Inferior parietal cortex (tissue), 1 donor: Measurements from ENCODE around the gene CHRNB4.
A peak's percentile ranks its signal among the peaks of the same experiment; 100 is the strongest.

Experiments used
- DNase-seq: peaks from one replicate; pipeline ENCODE4 v3.0.0-alpha.2; 2016; ENCODE audit errors: extremely low spot score

The CHRNB4 gene

GRCh38 chr15:78668987-78669386 is 28.0 kb upstream of the CHRNB4 start:
- no peak for DNase-seq

- DNase-seq: no peak
Observed at GRCh38 chr15:78667578-78668236, 26.7 kb upstream of the CHRNB4 start.

- DNase-seq: no peak
Observed at GRCh38 chr15:78666010-78666409, 25.0 kb upstream of the CHRNB4 start.

- DNase-seq: no peak
Observed at GRCh38 chr15:78663703-78664102, 22.7 kb upstream of the CHRNB4 start.

- DNase-seq: no peak
Observed at GRCh38 chr15:78662028-78662427, 21.0 kb upstream of the CHRNB4 start.

- no peak for DNase-seq
Observed at GRCh38 chr15:78661001-78661400, 20.0 kb upstream of the CHRNB4 start.

GRCh38 chr15:78660584-78660983 is 19.6 kb upstream of the CHRNB4 start:
- no peak for DNase-seq

- DNase-seq: no peak
Observed at GRCh38 chr15:78658823-78659222, 17.8 kb upstream of the CHRNB4 start.

- no peak for DNase-seq
Observed at GRCh38 chr15:78654272-78654671, 13.3 kb upstream of the CHRNB4 start.

- no peak for DNase-seq
Observed at GRCh38 chr15:78651930-78652615, 11.1 kb upstream of the CHRNB4 start.

GRCh38 chr15:78651007-78651406 is 10.0 kb upstream of the CHRNB4 start:
- no peak for DNase-seq

- DNase-seq: no peak
Observed at GRCh38 chr15:78650022-78650421, 9.0 kb upstream of the CHRNB4 start.

GRCh38 chr15:78645009-78645408 is 4.0 kb upstream of the CHRNB4 start:
- no peak for DNase-seq

GRCh38 chr15:78642331-78642730 is 1.3 kb upstream of the CHRNB4 start:
- DNase-seq: no peak

GRCh38 chr15:78641749-78642275 is 802 bp upstream of the CHRNB4 start:
- no peak for DNase-seq

- DNase-seq: no peak
Observed at GRCh38 chr15:78640527-78641101, 396 bp downstream of the CHRNB4 start.

GRCh38 chr15:78638658-78639314 is 2.2 kb downstream of the CHRNB4 start:
- peak; percentile 45 for DNase-seq

- DNase-seq: no peak
Observed at GRCh38 chr15:78637776-78638435, 3.1 kb downstream of the CHRNB4 start.

- DNase-seq: no peak
Observed at GRCh38 chr15:78636378-78636859, 4.6 kb downstream of the CHRNB4 start.

GRCh38 chr15:78635346-78635745 is 5.7 kb downstream of the CHRNB4 start:
- DNase-seq: no peak

GRCh38 chr15:78634210-78635145 is 6.5 kb downstream of the CHRNB4 start:
- DNase-seq: no peak
